Hepatocyte (in vitro differentiated cells): ENCODE measurements around the gene KAT2A. TPM values are rescaled to one million over a fixed set of nuclear protein-coding genes. Genes with fewer than 3 reads are reported as not detected.

Experiments
- DNase-seq: peaks from one replicate; pipeline ENCODE4 v3.0.0-alpha.2; 2016; ENCODE audit warnings: low spot score
- H2AFZ ChIP-seq: fragments of 200-600 bp; sonication (generic); 2 replicates; pipeline ENCODE4 v1.6.0; 2016; ENCODE audit warnings: antibody characterized with exemption, mild to moderate bottlenecking
- H3K27ac ChIP-seq: fragments of 200-600 bp; sonication (generic); 2 replicates; pipeline ENCODE4 v1.5.1; 2016; ENCODE audit warnings: mild to moderate bottlenecking
- H3K27me3 ChIP-seq: fragments of 200-600 bp; sonication (generic); 2 replicates; pipeline ENCODE4 v1.6.1; 2016
- H3K36me3 ChIP-seq: fragments of 200-600 bp; sonication (generic); replicated peaks from 2 replicates; pipeline ENCODE4 v1.5.1; 2016; ENCODE audit warnings: low read depth; ENCODE audit not compliant: insufficient read depth
- H3K4me1 ChIP-seq: fragments of 200-600 bp; sonication (generic); 2 replicates; pipeline ENCODE4 v1.5.1; 2016; ENCODE audit warnings: mild to moderate bottlenecking, moderate library complexity; ENCODE audit not compliant: insufficient read depth
- H3K4me2 ChIP-seq: fragments of 200-600 bp; sonication (generic); 2 replicates; pipeline ENCODE4 v1.6.0; 2016
- H3K4me3 ChIP-seq: fragments of 200-600 bp; sonication (generic); 2 replicates; pipeline ENCODE4 v1.5.1; 2016; ENCODE audit warnings: mild to moderate bottlenecking
- H3K79me2 ChIP-seq: fragments of 200-600 bp; sonication (generic); 2 replicates; pipeline ENCODE4 v1.6.0; 2017; ENCODE audit warnings: mild to moderate bottlenecking
- H3K9me2 ChIP-seq: fragments of 200-600 bp; sonication (generic); replicated peaks from 2 replicates; pipeline ENCODE4 v1.6.0; 2017; ENCODE audit warnings: mild to moderate bottlenecking; ENCODE audit not compliant: insufficient read depth
- H3K9me3 ChIP-seq: fragments of 200-600 bp; sonication (generic); 2 replicates; pipeline ENCODE4 v1.5.1; 2016; ENCODE audit warnings: low read depth, mild to moderate bottlenecking
- H4K20me1 ChIP-seq: fragments of 200-600 bp; sonication (generic); 2 replicates; pipeline ENCODE4 v1.6.0; 2016; ENCODE audit warnings: mild to moderate bottlenecking; ENCODE audit not compliant: insufficient read depth, poor library complexity, severe bottlenecking
- EZH2 ChIP-seq: fragments of 200-600 bp; sonication (generic); IDR thresholded peaks from 2 replicates; pipeline ENCODE4 v1.6.1; 2016; ENCODE audit warnings: antibody characterized with exemption, mild to moderate bottlenecking, borderline replicate concordance
- EZH2phosphoT487 ChIP-seq: fragments of 200-600 bp; sonication (generic); IDR thresholded peaks from one replicate; pipeline ENCODE4 v1.6.1; 2018; ENCODE audit warnings: antibody characterized with exemption, mild to moderate bottlenecking, low read depth, moderate library complexity; ENCODE audit not compliant: unreplicated experiment, severe bottlenecking
- WGBS: methylation state at CpG from one replicate; pipeline ENCODE4 v1.1.6; 2016; ENCODE audit warnings: low lambda C conversion rate; ENCODE audit errors: missing lambda C conversion rate; 5-methylcytosine and 5-hydroxymethylcytosine counted together
- polyA plus RNA-seq: library from polyadenylated mRNA; unstranded; fragments of >200 nt; fragmentation: Nextera tagmentation; extraction: Ambion mirVana; gene quantifications from 2 replicates; pipeline ENCODE4 v1.2.1, GENCODE V29; 2016
- total RNA-seq: library from RNA; depleted of rRNA; stranded (reverse); fragments of >200 nt; gene quantifications from 2 replicates; pipeline ENCODE4 v1.2.3, GENCODE V29; 2014
- TF ChIP-seq, protein P1 (sequence below): fragments of 200-600 bp; sonication (generic); IDR thresholded peaks from 2 replicates; pipeline ENCODE4 v1.5.1; 2016; ENCODE audit warnings: antibody characterized with exemption, mild to moderate bottlenecking; ENCODE audit not compliant: poor library complexity

Gene KAT2A
- total and polyA plus RNA-seq, 2 experiments from 2014 or later: 21.7 to 46.7 TPM

DNA sequence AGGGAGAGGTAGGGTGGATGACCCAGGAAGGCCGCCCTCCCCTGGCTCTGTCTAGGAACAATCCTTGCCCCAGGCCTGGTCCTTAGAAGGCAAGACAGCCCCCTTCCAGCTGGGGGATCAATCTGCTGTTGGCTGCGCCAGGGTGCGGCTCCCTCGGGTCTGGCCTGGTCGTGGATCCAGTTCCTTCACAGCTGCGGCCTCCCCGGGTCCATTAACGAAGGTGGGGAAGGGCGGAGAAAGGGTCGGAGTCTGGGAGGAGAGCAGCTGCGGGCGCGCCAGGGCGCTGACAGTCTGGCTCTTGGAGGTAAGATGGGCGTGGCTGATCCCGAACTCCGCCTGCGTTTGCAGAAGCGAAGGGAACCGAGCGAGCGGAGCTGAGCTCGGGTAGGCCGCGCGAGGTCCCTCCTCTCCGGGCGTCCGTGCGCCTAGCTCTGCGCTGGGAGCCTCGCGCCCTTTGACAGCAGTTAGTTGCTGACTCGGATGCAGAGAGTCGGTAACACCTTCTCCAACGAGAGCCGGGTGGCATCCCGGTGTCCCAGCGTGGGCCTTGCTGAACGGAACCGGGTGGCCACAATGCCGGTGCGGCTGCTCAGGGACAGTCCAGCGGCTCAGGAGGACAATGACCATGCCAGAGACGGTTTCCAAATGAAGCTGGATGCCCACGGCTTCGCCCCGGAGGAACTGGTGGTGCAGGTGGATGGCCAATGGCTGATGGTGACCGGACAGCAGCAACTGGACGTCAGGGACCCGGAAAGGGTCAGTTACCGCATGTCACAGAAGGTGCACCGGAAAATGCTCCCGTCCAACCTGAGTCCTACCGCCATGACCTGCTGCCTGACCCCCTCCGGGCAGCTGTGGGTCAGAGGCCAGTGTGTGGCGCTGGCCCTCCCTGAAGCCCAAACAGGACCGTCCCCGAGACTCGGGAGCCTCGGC, 1.5 kb upstream of the KAT2A start, which contains the start of gene HSPB9:
Gene HSPB9, plus strand, starts transcription at position 434 of the 933 bp plus-strand sequence. Its CDS starts 47 bp downstream, at position 481.
- H3K27ac ChIP-seq: peak within 1 kb of the TSS; percentile 31
- no peaks in the 10 kb centered on the region for H3K79me2 ChIP-seq
- peaks cover 7% of the 10 kb centered on the region for H3K4me1 ChIP-seq
- H4K20me1 ChIP-seq: no peaks in the 10 kb centered on the region
- no peak within 1 kb of the TSS for H3K4me3 ChIP-seq
- no peaks in the 10 kb centered on the region for H3K36me3 ChIP-seq
- TF ChIP-seq, protein P1, sequence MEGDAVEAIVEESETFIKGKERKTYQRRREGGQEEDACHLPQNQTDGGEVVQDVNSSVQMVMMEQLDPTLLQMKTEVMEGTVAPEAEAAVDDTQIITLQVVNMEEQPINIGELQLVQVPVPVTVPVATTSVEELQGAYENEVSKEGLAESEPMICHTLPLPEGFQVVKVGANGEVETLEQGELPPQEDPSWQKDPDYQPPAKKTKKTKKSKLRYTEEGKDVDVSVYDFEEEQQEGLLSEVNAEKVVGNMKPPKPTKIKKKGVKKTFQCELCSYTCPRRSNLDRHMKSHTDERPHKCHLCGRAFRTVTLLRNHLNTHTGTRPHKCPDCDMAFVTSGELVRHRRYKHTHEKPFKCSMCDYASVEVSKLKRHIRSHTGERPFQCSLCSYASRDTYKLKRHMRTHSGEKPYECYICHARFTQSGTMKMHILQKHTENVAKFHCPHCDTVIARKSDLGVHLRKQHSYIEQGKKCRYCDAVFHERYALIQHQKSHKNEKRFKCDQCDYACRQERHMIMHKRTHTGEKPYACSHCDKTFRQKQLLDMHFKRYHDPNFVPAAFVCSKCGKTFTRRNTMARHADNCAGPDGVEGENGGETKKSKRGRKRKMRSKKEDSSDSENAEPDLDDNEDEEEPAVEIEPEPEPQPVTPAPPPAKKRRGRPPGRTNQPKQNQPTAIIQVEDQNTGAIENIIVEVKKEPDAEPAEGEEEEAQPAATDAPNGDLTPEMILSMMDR: no peak
- TF ChIP-seq EZH2phosphoT487: no peak
- 58% methylated on average over 59 of the region's 61 CpGs for WGBS
- peak within 1 kb of the TSS; percentile 59 for H3K4me2 ChIP-seq
- no peaks in the 10 kb centered on the region for H3K9me3 ChIP-seq
- H2AFZ ChIP-seq: peak within 1 kb of the TSS; percentile 72
- no peaks in the 10 kb centered on the region for H3K27me3 ChIP-seq
- peak; percentile 77 for DNase-seq
- no peaks in the 10 kb centered on the region for H3K9me2 ChIP-seq

DNA sequence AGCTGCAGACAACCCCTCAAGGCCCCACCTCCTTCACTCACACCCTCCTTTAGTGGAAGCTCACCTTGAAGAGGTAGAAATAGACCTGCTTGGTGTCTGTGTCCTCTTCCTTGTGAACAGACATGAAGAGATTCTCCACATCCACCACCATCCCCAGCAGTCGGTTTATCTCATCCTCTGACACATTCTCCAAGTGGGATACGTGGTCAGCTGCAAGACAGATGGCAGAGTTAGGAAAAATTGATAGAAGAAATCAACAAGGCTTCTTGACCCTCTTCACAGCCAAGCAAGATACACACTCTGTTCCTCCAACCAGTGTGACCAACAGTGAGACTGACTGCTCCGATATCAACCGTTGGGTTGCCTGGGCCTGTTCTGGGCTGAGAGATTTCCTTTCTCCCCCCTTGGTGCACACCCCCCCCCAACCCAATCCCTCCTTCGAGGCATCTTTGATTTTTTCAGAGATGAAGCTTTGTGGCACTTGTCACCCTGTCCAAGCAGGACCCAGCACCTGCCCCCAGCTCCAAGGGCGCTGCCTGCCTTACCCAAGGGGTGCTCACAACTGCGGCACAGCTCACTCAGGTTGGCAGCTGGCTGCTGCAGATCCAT, 902 bp downstream of the KAT2A start:
- DNase-seq: no peak
- H3K9me2 ChIP-seq: no peaks in the 10 kb centered on the region
- H3K4me1 ChIP-seq: peaks cover 7% of the 10 kb centered on the region
- H3K9me3 ChIP-seq: no peaks in the 10 kb centered on the region
- TF ChIP-seq, protein P1: no peak
- TF ChIP-seq EZH2: no peak
- TF ChIP-seq EZH2phosphoT487: no peak
- H3K27me3 ChIP-seq: no peaks in the 10 kb centered on the region
- no peaks in the 10 kb centered on the region for H3K79me2 ChIP-seq
- no peak overlapping the region for H3K27ac ChIP-seq
- peak overlapping the region; percentile 93 for H3K4me2 ChIP-seq
- H4K20me1 ChIP-seq: no peaks in the 10 kb centered on the region
- WGBS: 77% methylated on average over 7 of the region's 7 CpGs
- H2AFZ ChIP-seq: no peak overlapping the region
- H3K36me3 ChIP-seq: no peaks in the 10 kb centered on the region
- H3K4me3 ChIP-seq: no peak overlapping the region

DNA sequence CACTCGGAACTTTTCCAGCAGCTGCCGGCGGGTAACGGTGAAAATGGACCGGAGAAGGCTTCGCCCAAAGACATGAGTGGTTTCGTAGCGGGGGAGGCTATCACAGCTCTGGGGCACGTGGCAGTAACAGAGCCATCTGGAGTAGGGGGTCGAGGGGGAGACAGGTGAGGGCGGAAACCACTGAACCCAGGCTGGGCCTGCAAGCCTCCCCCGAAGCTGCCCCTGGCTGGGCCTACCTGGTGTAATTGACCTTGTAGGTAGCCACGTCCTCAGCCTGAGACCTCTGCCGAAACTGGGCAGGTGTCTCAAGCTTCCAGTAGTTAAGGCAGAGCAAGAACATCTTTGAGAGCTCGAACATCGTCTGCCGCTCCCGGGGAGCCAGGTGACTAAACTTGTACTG, 1.9 kb downstream of the KAT2A start:
- TF ChIP-seq, protein P1: no peak
- no peak for TF ChIP-seq EZH2
- 90% methylated on average over 18 of the region's 18 CpGs for WGBS
- no peak overlapping the region for H3K4me2 ChIP-seq
- H3K9me3 ChIP-seq: no peaks in the 10 kb centered on the region
- peaks cover 7% of the 10 kb centered on the region for H3K4me1 ChIP-seq
- H3K27ac ChIP-seq: no peak overlapping the region
- no peak overlapping the region for H3K4me3 ChIP-seq
- no peaks in the 10 kb centered on the region for H3K79me2 ChIP-seq
- no peaks in the 10 kb centered on the region for H4K20me1 ChIP-seq
- no peak for DNase-seq
- H3K27me3 ChIP-seq: no peaks in the 10 kb centered on the region
- no peak overlapping the region for H2AFZ ChIP-seq
- no peaks in the 10 kb centered on the region for H3K9me2 ChIP-seq
- H3K36me3 ChIP-seq: no peaks in the 10 kb centered on the region
